Breast epithelium (tissue), 4 donors: ENCODE data around the gene LYL1. TPM values are rescaled to one million over a fixed set of nuclear protein-coding genes. Genes with fewer than 3 reads are reported as not detected.

Experiments used
- DNase-seq, 2 donors: peaks; one replicate each; pipeline ENCODE4 v3.0.0-alpha.2; 2019; ENCODE audit warnings: low spot score in 2 of 2
- H3K27ac ChIP-seq, 2 donors: fragments of 200-600 bp; sonication (generic) in 1 of 2; one replicate each; pipeline ENCODE4 v1.5.1; 2016 to 2019; ENCODE audit warnings: mild to moderate bottlenecking in 1 of 2
- H3K27me3 ChIP-seq, 2 donors: fragments of 200-600 bp; sonication (generic) in 1 of 2; one replicate each; pipeline versions ENCODE4 v1.5.1 to v1.6.0; 2017 to 2019; ENCODE audit warnings: control low read depth in 1 of 2, mild to moderate bottlenecking in 1 of 2
- H3K36me3 ChIP-seq: fragments of 200-600 bp; one replicate; pipeline ENCODE4 v1.5.1; 2019
- H3K4me1 ChIP-seq, 2 donors: fragments of 200-600 bp; sonication (generic); one replicate each; pipeline ENCODE4 v1.5.1; 2016 to 2019; ENCODE audit warnings: control low read depth in 1 of 2
- H3K4me3 ChIP-seq, 3 donors: fragments of 200-600 bp; sonication (generic); 1 replicate in 2 of 3; 2 replicates in 1 of 3; pipeline ENCODE4 v1.5.1; 2016 to 2019; ENCODE audit warnings: mild to moderate bottlenecking in 3 of 3, moderate library complexity in 2 of 3
- H3K9me3 ChIP-seq, 2 donors: fragments of 200-600 bp; sonication (generic) in 1 of 2; one replicate each; pipeline ENCODE4 v1.5.1; 2016 to 2019; ENCODE audit warnings: control low read depth in 1 of 2
- POLR2A ChIP-seq: fragments of 450-650 bp; IDR thresholded peaks from one replicate; pipeline ENCODE4 v1.6.1; 2016; ENCODE audit warnings: antibody characterized with exemption, mild to moderate bottlenecking, moderate library complexity
- POLR2AphosphoS5 ChIP-seq, 3 donors: sonication (generic); formaldehyde crosslinking; IDR thresholded peaks; one replicate each; pipeline ENCODE4 v1.6.1; 2017; ENCODE audit warnings: antibody characterized with exemption in 3 of 3
- intact Hi-C: fragments of 100-400 bp; cut with DNase I; formaldehyde crosslinking; loops from one replicate; pipeline ENCODE4 v1.15.1; 2023; ENCODE audit warnings: low total_unique reads
- total RNA-seq, 3 donors: library from RNA; depleted of rRNA; stranded (reverse); fragments of >200 nt; gene quantifications; one replicate each; pipeline ENCODE4 v1.1.0, GENCODE V29; 2016
- TF ChIP-seq, protein P1 (sequence below), 3 donors: fragments of 450-650 bp; IDR thresholded peaks; one replicate each; pipeline ENCODE4 v1.5.1; 2016 to 2017; ENCODE audit warnings: antibody characterized with exemption in 3 of 3, mild to moderate bottlenecking in 3 of 3, moderate library complexity in 3 of 3

LYL1 gene
- total RNA-seq, 3 donors from 2014 or later = 7.0 to 21.0 (median 9.2) TPM

DNA sequence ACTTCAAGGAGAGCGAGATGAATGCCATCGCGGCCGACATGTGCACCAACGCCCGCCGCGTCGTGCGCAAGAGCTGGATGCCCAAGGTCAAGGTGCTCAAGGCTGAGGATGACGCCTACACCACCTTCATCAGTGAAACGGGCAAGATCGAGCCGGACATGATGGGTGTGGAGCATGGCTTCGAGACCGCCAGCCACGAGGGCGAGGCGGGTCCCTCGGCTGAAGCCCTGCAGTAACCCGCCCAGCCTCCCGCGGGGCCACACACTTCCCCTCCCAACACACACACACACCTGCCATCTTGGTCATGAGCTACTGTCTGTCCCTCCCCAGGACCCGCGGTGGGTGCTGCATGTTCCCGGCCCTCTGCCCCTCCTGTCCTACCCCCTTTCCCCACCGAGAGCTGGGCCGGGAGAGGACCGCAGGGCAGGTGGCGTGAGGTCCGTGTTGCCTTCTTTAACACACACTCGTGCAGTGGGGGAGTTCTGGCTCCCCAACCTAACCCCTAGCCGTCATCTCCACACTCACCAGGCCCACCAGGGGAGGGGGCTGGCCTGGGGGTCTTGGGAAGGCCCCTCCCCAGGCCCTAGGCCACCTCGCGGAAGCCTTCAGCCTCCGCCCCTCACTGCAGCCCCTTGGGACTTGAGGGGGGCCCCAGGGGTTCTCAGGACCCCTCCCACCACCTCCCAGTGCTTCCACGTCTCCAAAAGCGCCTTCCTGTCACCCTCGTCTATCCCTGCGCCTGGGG, 35.7 kb upstream of the LYL1 start:
- Histone ChIP-seq H3K9me3 (no peaks in the 10 kb centered on the region), H3K4me1 (no peaks in the 10 kb centered on the region), H3K27me3 (no peaks in the 10 kb centered on the region), H3K27ac (no peak overlapping the region), H3K36me3 (peaks cover 5% of the 10 kb centered on the region), H3K4me3 (no peak overlapping the region)
- DNase-seq = no peak
- intact Hi-C loops = no loop called here
- TF ChIP-seq, protein P1, sequence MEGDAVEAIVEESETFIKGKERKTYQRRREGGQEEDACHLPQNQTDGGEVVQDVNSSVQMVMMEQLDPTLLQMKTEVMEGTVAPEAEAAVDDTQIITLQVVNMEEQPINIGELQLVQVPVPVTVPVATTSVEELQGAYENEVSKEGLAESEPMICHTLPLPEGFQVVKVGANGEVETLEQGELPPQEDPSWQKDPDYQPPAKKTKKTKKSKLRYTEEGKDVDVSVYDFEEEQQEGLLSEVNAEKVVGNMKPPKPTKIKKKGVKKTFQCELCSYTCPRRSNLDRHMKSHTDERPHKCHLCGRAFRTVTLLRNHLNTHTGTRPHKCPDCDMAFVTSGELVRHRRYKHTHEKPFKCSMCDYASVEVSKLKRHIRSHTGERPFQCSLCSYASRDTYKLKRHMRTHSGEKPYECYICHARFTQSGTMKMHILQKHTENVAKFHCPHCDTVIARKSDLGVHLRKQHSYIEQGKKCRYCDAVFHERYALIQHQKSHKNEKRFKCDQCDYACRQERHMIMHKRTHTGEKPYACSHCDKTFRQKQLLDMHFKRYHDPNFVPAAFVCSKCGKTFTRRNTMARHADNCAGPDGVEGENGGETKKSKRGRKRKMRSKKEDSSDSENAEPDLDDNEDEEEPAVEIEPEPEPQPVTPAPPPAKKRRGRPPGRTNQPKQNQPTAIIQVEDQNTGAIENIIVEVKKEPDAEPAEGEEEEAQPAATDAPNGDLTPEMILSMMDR (IDR thresholded peaks at IDR 0.05) = no peak
- TF ChIP-seq POLR2A = no peak
- no peak for TF ChIP-seq POLR2AphosphoS5 (IDR thresholded peaks at IDR 0.05)

DNA sequence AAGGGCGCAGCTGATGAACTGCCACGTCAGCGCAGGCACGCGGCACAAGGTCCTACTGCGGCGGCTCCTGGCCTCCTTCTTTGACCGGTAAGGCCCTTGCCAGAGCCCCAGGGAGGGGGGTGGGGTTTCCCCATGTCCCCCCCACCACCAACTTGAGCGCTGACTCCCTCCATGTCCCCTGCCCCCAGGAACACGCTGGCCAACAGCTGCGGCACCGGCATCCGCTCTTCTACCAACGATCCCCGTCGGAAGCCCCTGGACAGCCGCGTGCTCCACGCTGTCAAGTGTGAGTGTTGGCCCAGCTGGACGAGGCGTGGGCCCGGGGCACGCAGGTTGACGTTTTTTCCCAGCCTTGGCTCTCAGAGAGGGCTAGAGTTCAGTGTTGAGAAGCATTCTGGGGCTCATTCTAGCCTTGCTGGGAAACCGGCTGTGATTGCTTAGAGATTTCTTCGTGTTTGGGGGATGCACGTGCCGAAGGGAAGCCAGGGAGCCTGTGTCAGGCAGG, 34.7 kb upstream of the LYL1 start:
- no peak for DNase-seq
- H3K9me3 ChIP-seq = no peaks in the 10 kb centered on the region
- H3K4me1 ChIP-seq = no peaks in the 10 kb centered on the region
- no peak overlapping the region for H3K27ac ChIP-seq
- TF ChIP-seq POLR2A = no peak
- TF ChIP-seq, protein P1 (IDR thresholded peaks at IDR 0.05) = no peak
- no peak for TF ChIP-seq POLR2AphosphoS5 (IDR thresholded peaks at IDR 0.05)
- no peaks in the 10 kb centered on the region for H3K27me3 ChIP-seq
- H3K36me3 ChIP-seq = peaks cover 5% of the 10 kb centered on the region
- intact Hi-C loops = no loop called here
- no peak overlapping the region for H3K4me3 ChIP-seq

DNA sequence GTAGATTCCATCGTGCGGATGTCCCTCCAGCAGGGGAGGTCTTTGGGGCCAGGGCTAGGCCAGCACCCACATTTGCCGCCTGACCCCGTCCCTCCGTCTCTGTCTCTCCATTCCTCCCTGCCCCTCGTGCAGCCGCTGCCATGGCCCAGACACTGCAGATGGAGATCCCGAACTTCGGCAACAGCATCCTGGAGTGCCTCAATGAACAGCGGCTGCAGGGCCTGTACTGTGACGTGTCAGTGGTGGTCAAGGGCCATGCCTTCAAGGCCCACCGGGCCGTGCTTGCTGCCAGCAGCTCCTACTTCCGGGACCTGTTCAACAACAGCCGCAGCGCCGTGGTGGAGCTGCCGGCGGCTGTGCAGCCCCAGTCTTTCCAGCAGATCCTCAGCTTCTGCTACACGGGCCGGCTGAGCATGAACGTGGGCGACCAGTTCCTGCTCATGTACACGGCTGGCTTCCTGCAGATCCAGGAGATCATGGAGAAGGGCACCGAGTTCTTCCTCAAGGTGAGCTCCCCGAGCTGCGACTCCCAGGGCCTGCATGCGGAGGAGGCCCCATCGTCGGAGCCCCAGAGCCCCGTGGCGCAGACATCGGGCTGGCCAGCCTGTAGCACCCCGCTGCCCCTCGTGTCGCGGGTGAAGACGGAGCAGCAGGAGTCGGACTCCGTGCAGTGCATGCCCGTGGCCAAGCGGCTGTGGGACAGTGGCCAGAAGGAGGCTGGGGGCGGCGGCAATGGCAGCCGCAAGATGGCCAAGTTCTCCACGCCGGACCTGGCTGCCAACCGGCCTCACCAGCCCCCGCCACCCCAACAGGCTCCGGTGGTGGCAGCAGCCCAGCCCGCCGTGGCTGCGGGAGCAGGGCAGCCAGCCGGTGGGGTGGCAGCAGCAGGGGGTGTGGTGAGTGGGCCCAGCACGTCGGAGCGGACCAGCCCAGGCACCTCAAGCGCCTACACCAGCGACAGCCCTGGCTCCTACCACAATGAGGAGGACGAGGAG, 32.7 kb upstream of the LYL1 start:
- peaks cover 5% of the 10 kb centered on the region for H3K36me3 ChIP-seq
- no peaks in the 10 kb centered on the region for H3K4me1 ChIP-seq
- intact Hi-C loops = loop anchor here (1.0 kb wide), 1 partner anchor 11 kb away; no protein-coding TSS in a partner anchor
- H3K9me3 ChIP-seq = no peaks in the 10 kb centered on the region
- H3K4me3 ChIP-seq = peak overlapping the region in 2 of 3 donors; percentile 30 to 39
- no peaks in the 10 kb centered on the region for H3K27me3 ChIP-seq
- peak overlapping the region in 1 of 2 donors; percentile 23 for H3K27ac ChIP-seq
- DNase-seq = no peak
- TF ChIP-seq, protein P1 (IDR thresholded peaks at IDR 0.05) = no peak
- TF ChIP-seq POLR2A (no peak), POLR2AphosphoS5 (IDR thresholded peaks at IDR 0.05) (no peak)

DNA sequence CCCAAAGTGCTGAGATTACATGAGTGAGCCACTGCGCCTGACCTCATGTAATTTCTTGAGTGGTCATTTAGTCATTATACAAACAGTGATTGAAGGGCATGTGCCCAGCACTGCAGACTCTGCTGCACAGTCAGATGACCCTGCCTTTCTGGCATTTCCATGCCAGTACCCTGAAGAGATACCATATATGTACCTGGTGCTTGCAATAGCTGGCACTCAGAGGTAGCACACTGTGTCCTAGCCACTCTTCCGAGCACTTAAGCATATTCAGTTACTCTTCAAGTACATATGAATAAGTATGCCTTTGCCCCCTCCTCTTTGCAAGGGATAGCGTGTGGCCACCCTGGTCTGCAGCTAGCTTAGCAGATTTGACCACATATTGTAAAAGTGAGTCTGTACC, 32.0 kb upstream of the LYL1 start:
- intact Hi-C loops = no loop called here
- no peak for DNase-seq
- Histone ChIP-seq H3K27ac (peak overlapping the region in 1 of 2 donors; percentile 23), H3K36me3 (peaks cover 5% of the 10 kb centered on the region), H3K9me3 (no peaks in the 10 kb centered on the region), H3K4me1 (no peaks in the 10 kb centered on the region), H3K4me3 (peak overlapping the region in 1 of 3 donors; percentile 30), H3K27me3 (no peaks in the 10 kb centered on the region)
- TF ChIP-seq, protein P1 (IDR thresholded peaks at IDR 0.05) = no peak
- TF ChIP-seq POLR2A (no peak), POLR2AphosphoS5 (IDR thresholded peaks at IDR 0.05) (no peak)
